ENCODE results near the gene GNE. TPM values are rescaled to one million over a fixed set of nuclear protein-coding genes. Genes with fewer than 3 reads are reported as not detected.

The GNE gene
- total and polyA plus RNA-seq, 2 of the 13 experiments (the other 11 are each of a cell fraction or from before 2014, with no cell fraction given), result 16.1 to 24.1 TPM

DNA sequence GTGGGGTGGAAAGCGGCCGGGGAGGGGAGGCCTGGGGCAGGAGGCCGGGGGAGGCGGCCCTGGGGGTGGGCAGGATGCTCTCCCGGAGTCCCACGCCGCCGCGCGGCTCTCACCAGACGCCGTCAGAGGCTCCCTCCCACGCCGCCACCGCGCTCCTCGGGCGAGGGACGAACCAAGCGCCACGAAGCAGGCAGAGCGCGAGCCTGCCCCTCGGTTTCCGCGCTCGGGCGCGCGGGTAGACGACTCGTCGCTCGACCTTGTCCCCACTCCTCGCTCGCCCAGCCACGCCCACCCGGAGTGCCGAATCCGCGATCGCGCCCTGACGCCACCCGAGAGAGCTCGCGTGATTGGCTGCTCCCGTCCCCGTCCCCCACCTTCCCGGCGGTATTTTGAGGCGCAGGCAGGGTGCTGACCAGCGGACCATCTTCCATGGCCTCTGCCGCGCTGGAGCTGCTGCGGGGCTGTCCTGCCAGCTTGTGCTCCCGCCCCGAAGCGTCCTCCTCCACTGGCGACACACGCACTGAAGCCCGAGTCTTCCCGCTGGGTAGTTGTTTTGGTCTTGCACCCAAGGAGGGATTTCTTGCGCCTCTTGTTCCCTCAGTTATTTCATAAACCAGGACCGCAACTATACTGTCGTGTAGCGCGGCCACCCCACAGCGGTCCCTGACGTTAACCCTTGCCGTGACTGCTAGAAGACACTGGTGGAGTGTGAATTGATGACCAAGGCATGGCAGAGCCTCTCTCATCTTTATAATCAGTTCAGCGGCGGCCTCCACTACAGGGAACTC is at the start of gene GNE (continued):
- TF ChIP-seq ZBTB26 (CRISPR knock-in tag; IDR thresholded peaks at IDR 0.05; ENCODE audit: borderline replicate concordance), result peak; percentile 42; the same call in 1 of the 2 replicates
- 0 out of 2 replicates have a peak, but pooled peaks have one; percentile 39 for TF ChIP-seq ZBTB33 (CRISPR knock-in tag; IDR thresholded peaks at IDR 0.05)
- no peak for TF ChIP-seq PLSCR1 (CRISPR knock-in tag; IDR thresholded peaks at IDR 0.05; ENCODE audit: borderline replicate concordance)
- no peak for TF ChIP-seq ZNF816 (CRISPR knock-in tag; IDR thresholded peaks at IDR 0.05; ENCODE audit: borderline replicate concordance)
- TF ChIP-seq GFI1 (CRISPR knock-in tag; IDR thresholded peaks at IDR 0.05; ENCODE audit: borderline replicate concordance), result no peak
- no peak for TF ChIP-seq THYN1 (CRISPR knock-in tag; IDR thresholded peaks at IDR 0.05; ENCODE audit: borderline replicate concordance, low read depth)
- TF ChIP-seq ZNF432 (CRISPR knock-in tag; IDR thresholded peaks at IDR 0.05; ENCODE audit: borderline replicate concordance), result no peak
- peak; percentile 91 for TF ChIP-seq TEAD3 (CRISPR knock-in tag; optimal IDR thresholded peaks at IDR 0.05; ENCODE audit: borderline replicate concordance)
- peak; percentile 66; the same call in 1 of the 2 replicates for TF ChIP-seq MEF2D (CRISPR knock-in tag; IDR thresholded peaks at IDR 0.05)
- TF ChIP-seq ZNF335 (CRISPR knock-in tag; IDR thresholded peaks at IDR 0.05), result peak; percentile 95
- TF ChIP-seq RBM39 (IDR thresholded peaks at IDR 0.05; ENCODE audit: low read depth, low read length, poor library complexity, severe bottlenecking), result peak; percentile 69
- TF ChIP-seq NFATC3 (CRISPR knock-in tag; IDR thresholded peaks at IDR 0.05), result peak; percentile 95
- TF ChIP-seq ZBTB39 (CRISPR knock-in tag; IDR thresholded peaks at IDR 0.05), result no peak
- TF ChIP-seq RORA (CRISPR knock-in tag; IDR thresholded peaks at IDR 0.05), result no peak
- TF ChIP-seq ZKSCAN1 (IDR thresholded peaks at IDR 0.05; ENCODE audit: low read length), result no peak
- TF ChIP-seq PAXIP1 (CRISPR knock-in tag; conservative IDR thresholded peaks at IDR 0.05), result peak; percentile 43
- TF ChIP-seq MAFG (CRISPR knock-in tag; IDR thresholded peaks at IDR 0.05), result no peak
- no peak for TF ChIP-seq ZNF337 (CRISPR knock-in tag; IDR thresholded peaks at IDR 0.05; ENCODE audit: borderline replicate concordance, low read depth)
